GM18858 (cell line): ENCODE measurements around the gene MANSC4.
"Not testable (repeated sequence)": the region's sequence is repeated elsewhere in the genome, so short reads cannot be mapped to it uniquely, and the experiment has no call there.

Experiments used
- ATAC-seq: cut with Tn5 transposase; IDR thresholded peaks from one replicate; pipeline ENCODE4 v1.9.1; 2021; ENCODE audit not compliant: unreplicated experiment

Gene MANSC4

GRCh38 chr12:27756670-27757195, 23.3 kb downstream of the MANSC4 start:
- no peak for ATAC-seq

- ATAC-seq, result no peak
Observed at GRCh38 chr12:27754795-27755194, 25.2 kb downstream of the MANSC4 start.

GRCh38 chr12:27751386-27752047, 28.5 kb downstream of the MANSC4 start:
- ATAC-seq, result no peak

GRCh38 chr12:27747111-27747820, 32.8 kb downstream of the MANSC4 start:
- ATAC-seq, result no peak

- ATAC-seq, result not testable (repeated sequence)
Observed at GRCh38 chr12:27745734-27746133, 34.3 kb downstream of the MANSC4 start.

GRCh38 chr12:27743601-27744000, 36.4 kb downstream of the MANSC4 start:
- no peak for ATAC-seq

- not testable (repeated sequence) for ATAC-seq
Observed at GRCh38 chr12:27734321-27734720, 45.7 kb downstream of the MANSC4 start.

- ATAC-seq, result no peak
Observed at GRCh38 chr12:27733791-27734190, 46.2 kb downstream of the MANSC4 start.

- ATAC-seq, result no peak
Observed at GRCh38 chr12:27733052-27733656, 46.9 kb downstream of the MANSC4 start.

GRCh38 chr12:27732281-27732680, 47.8 kb downstream of the MANSC4 start:
- ATAC-seq, result no peak

GRCh38 chr12:27730097-27730588, 49.9 kb downstream of the MANSC4 start:
- no peak for ATAC-seq

GRCh38 chr12:27723212-27723611, 56.8 kb downstream of the MANSC4 start:
- ATAC-seq, result no peak
